ENCODE data around the gene TIMM21.

TIMM21 gene

DNA sequence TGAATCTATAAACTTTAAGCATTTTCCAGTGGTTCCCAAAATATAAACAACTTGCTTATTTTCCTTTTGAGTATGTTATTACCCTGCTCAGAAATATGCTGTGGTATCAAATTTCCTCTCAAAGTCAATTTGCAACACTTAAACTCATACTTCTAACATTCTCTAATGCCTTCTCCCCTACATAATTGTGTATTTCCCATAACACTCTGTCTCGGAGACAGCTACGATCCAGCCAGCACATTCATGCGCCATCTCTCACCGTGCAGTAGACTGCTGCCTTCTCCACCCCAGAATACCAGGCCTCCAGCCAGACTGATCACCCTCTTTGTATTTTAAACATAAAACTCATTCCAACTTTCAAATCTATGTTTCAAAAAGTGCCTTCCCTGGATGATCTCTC lies 41.8 kb downstream of the TIMM21 start:
- no peak for DNase-seq (ENCODE audit: low spot score)
- TF ChIP-seq, protein P1, sequence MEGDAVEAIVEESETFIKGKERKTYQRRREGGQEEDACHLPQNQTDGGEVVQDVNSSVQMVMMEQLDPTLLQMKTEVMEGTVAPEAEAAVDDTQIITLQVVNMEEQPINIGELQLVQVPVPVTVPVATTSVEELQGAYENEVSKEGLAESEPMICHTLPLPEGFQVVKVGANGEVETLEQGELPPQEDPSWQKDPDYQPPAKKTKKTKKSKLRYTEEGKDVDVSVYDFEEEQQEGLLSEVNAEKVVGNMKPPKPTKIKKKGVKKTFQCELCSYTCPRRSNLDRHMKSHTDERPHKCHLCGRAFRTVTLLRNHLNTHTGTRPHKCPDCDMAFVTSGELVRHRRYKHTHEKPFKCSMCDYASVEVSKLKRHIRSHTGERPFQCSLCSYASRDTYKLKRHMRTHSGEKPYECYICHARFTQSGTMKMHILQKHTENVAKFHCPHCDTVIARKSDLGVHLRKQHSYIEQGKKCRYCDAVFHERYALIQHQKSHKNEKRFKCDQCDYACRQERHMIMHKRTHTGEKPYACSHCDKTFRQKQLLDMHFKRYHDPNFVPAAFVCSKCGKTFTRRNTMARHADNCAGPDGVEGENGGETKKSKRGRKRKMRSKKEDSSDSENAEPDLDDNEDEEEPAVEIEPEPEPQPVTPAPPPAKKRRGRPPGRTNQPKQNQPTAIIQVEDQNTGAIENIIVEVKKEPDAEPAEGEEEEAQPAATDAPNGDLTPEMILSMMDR (IDR thresholded peaks at IDR 0.05; ENCODE audit: borderline replicate concordance, control extremely low read depth, extremely low read depth, insufficient read depth, missing control alignments) = no peak
- in situ Hi-C loops (cut with MboI; ENCODE audit: low sequenced_read_pairs, unreplicated experiment) = loop anchor here (10.0 kb wide), 2 partner anchors 155 to 365 kb away; no protein-coding TSS in a partner anchor

DNA sequence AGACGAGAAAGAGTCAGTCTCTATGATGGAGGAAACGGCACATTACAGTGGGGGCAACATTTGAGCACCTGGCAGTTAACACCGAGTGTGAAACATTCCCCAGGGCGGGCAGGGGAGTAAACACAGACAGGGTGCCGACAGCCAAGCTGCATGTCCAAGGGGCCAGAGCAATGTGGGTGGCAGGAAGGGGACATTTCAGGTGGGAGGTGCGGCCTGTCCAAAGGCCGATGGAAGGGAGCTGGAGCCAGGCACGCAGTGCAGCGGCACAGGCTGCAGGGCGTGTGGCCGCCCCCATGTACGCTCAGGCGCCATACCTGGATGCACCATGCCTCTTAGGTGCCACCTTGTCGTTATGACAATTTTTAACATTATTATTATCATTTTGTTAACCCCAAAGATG lies 43.3 kb downstream of the TIMM21 start:
- TF ChIP-seq, protein P1 (IDR thresholded peaks at IDR 0.05; ENCODE audit: borderline replicate concordance, control extremely low read depth, extremely low read depth, insufficient read depth, missing control alignments) = no peak
- in situ Hi-C loops (cut with MboI; ENCODE audit: low sequenced_read_pairs, unreplicated experiment) = loop anchor here (10.0 kb wide), 2 partner anchors 153 to 363 kb away; no protein-coding TSS in a partner anchor
- no peak for DNase-seq (ENCODE audit: low spot score)

DNA sequence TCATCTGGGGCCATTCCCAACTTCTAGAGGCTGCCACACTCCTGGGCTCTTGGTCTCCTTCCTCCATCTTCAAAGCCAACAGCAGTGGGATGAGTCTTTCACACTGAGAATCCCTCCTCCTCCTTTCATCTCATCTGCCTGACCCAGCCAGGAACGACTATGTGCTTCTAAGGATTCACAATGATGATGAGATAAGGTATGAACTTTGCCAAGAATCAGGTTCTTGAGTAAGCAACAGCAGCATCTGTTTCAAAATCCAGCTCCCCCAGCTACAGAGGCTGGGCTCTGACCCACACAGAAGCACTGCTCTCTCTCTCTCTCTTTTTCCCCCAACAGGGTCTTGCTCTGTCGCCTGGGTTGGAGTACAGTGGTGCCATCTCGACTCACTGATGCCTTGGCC lies 46.4 kb downstream of the TIMM21 start:
- no peak for DNase-seq (ENCODE audit: low spot score)
- TF ChIP-seq, protein P1 (IDR thresholded peaks at IDR 0.05; ENCODE audit: borderline replicate concordance, control extremely low read depth, extremely low read depth, insufficient read depth, missing control alignments) = no peak
- in situ Hi-C loops (cut with MboI; ENCODE audit: low sequenced_read_pairs, unreplicated experiment) = loop anchor here (10.0 kb wide), 2 partner anchors 150 to 360 kb away; no protein-coding TSS in a partner anchor

DNA sequence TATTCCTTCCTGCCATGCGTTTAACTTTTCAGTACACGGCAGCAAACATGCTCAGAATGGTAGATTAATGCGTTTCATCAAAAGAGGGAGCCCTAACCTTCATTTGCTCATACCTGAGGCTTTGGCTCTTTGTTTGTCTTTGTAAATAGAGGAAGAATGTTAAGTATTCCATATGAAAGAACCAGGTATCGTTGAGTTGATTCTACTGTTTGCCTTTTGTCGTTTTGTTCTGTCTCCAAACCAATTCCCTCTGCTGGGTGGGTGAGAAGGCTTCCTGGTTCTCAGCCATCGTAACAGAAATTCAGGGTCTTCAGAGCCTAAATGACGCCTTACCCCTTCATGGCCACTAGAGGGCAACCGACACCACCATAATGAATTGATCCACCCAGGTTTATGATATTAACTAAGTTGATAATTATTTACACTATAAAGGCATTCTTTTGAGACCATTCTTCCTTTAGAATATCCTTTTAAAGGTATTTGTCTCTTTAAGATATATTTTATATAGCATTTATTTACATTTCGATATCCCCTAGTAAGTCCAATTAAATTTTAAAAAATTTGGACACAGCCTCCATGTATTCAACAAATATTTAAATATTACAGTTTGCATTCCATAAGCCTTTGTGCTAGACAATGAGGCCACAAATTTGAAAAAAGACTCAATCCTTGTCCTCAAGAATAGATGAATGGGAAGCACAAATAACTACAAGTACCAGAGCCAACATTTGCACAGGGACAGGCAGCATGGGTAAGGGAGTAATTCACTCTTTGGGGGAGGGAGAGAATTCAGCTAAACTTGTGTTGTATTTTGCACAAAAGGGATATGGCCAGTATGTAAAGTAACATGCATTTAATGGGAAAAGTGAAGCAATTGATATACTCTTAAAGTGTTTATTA lies 48.1 kb downstream of the TIMM21 start:
- peak; percentile 85 for DNase-seq (ENCODE audit: low spot score)
- in situ Hi-C loops (cut with MboI; ENCODE audit: low sequenced_read_pairs, unreplicated experiment) = loop anchor here (10.0 kb wide), 2 partner anchors 148 to 358 kb away; no protein-coding TSS in a partner anchor
- TF ChIP-seq, protein P1 (IDR thresholded peaks at IDR 0.05; ENCODE audit: borderline replicate concordance, control extremely low read depth, extremely low read depth, insufficient read depth, missing control alignments) = peak; percentile 70

DNA sequence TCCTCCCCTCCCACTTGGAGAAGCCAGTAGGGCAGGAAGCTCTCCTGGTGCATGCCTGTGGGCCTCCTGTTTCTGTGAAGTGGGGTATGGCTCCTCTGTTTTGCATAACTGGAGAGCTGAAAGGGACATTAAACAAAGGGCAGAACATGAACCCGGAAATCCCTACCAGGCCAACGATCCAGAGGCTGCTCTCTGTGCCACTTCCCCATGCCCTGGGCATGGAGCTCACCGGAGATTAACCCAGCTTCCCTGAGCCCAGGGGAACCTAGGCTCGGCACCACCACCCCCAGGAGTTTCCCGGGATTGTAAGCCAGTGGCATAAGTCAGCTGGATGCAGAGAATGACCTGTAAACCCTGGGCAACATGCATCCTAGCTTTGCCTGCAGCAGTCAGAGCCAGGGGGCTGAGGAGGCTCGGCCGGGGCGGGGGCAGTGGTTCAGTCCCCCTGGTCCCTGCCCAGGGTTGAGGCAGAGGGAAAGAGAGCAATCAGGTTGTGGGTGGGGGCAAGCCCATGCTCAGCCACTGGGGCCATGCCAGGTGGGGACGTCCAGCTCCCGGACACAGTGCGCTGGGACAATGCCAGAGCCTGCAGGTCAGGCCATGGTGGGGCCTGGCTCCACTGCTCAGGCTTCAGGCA lies 49.5 kb downstream of the TIMM21 start:
- in situ Hi-C loops (cut with MboI; ENCODE audit: low sequenced_read_pairs, unreplicated experiment) = loop anchor here (10.0 kb wide), 2 partner anchors 147 to 357 kb away; no protein-coding TSS in a partner anchor
- DNase-seq (ENCODE audit: low spot score) = peak; percentile 20
- TF ChIP-seq, protein P1 (IDR thresholded peaks at IDR 0.05; ENCODE audit: borderline replicate concordance, control extremely low read depth, extremely low read depth, insufficient read depth, missing control alignments) = no peak

DNA sequence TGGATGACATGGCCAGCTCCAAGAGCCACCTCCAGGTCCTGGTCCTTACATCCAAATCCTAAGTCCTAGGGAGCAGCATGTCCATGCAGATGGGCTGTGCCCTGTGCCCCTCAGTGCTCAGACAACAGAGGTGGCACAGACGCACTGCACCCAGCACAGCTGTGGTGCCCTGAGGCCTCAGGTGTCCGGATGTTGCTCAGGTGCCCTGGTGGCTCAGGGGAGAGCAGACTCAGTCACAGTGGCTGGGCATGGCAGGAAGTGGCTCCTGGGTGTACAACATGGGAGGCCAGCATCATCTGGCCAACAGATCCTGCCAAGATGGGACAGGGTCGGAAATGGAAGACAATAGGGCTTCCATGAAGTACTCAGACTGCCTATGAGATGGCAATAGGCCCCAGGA lies 50.1 kb downstream of the TIMM21 start:
- in situ Hi-C loops (cut with MboI; ENCODE audit: low sequenced_read_pairs, unreplicated experiment) = loop anchor here (10.0 kb wide), 2 partner anchors 146 to 356 kb away; no protein-coding TSS in a partner anchor

More for the DNA sequence above, 50.1 kb downstream of the TIMM21 start:
- TF ChIP-seq, protein P1 (IDR thresholded peaks at IDR 0.05; ENCODE audit: borderline replicate concordance, control extremely low read depth, extremely low read depth, insufficient read depth, missing control alignments) = no peak
- DNase-seq (ENCODE audit: low spot score) = no peak
